A204.1 (cell line): Measurements from ENCODE around the gene TRAF7.

Experiments used
- FAIRE-seq: peaks from 2 replicates; lab custom pipeline; 2012; peaks lifted over from hg19 to GRCh38; lab: Jason Lieb, UNC

Gene TRAF7

DNA sequence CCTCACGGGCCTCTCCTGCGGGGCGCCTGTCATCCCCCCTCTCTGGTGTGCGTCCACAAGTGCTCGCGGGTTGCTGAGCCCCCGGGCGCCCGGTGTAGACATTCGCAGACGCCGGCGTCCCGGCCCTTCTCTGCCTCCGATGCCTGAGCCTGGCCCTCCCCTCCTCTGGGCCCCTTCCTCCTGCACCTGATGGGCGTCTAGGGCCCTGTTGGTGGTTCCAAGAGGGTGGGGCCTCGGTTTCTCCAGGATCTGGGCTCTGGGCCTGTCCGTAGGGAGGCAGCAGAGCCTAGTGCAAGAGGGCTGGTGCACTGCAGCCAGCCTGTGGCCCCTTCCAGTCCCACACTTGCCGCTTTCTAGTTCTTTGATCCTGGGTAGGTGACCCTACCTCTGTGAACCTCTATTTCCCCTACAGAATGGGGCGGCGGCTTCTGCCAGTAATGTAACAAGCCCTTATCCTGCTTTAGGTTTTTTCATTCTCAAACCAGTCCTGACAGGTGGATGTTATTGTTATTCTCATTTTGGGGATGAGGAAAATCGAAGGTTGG lies 68.4 kb downstream of the TRAF7 start:
- no peak for FAIRE-seq

DNA sequence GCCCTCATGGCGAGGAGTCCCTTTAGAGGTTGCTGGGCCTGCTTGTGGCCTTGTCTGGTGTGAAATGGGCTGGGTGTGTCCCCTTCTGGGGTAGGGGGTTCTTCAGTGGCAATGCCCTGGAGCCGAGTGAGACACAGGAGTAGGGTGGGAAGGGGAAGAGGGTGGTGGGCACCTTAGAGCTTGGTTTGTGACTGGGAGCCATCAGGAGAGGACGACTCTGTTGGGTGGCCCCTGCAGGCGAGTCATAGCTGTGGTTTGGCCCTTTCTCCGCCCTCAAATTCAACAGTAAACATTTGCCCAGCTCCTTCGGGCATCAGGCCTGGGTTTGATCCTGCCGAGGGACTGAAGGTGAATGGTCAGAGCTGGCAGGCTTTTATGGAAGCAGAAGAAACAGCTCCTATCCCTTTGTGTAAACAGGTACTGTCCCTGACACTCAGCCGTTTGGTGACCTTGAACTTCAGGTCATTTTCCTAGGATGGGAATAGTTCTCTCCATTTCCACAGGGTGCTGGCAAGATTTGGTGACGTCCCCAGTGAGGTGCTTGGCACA lies 70.7 kb downstream of the TRAF7 start:
- FAIRE-seq = no peak

DNA sequence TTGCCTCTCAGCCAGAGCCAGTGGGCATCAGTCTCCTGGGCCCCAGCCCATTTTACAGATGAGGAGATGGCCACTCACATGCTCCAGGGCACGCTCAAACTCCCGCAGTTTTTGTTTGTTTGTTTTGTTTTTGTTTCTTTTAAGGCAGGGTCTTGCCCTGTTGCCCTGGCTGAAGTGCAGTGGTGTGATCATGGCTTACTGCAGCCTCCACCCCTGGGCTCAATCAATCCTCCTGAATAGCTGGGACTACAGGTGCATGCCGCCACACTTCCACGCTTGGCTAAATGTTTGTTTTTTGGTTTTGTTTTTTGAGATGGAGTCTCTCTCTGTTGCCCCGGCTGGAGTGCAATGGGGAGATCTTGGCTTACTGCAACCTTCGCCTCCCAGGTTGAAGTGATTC lies 71.3 kb downstream of the TRAF7 start:
- no peak for FAIRE-seq
